K562 (cell line): ENCODE data around the gene TWSG1. TPM values are rescaled to one million over a fixed set of nuclear protein-coding genes. Genes with fewer than 3 reads are reported as not detected.

Experiments used
- ATAC-seq: fragments of 200-7000 bp; cut with Tn5 transposase; 3 replicates; pipeline ENCODE4 v1.9.1; 2020; ENCODE audit warnings: moderate library complexity
- BruUV-seq: library from RNA; stranded (reverse); fragments of 400-500 nt; replicated peaks from 2 replicates; lab custom pipeline; 2021; lab: Mats Ljungman, UMichigan
- CTCF ChIA-PET: fragments of 300-600 bp; formaldehyde crosslinking; extraction: SDS; loops from one replicate; lab custom pipeline; 2021; ENCODE audit warnings: low intra/inter-chr PET ratio; lab: Yijun Ruan, JAX
- POLR2A ChIA-PET: fragments of 300-600, 350-650 bp; sonication (Branson Sonifier 250); formaldehyde crosslinking; extraction: SDS; loops from one replicate; lab custom pipeline; 2021; ENCODE audit warnings: antibody characterized with exemption, inconsistent platforms; lab: Yijun Ruan, JAX
- DNase-seq, 4 experiments: peaks; one replicate each; pipeline versions ENCODE4 v3.0.0 to v3.0.0-alpha.2; 2011 to 2018; ENCODE audit warnings: low spot score in 3 of 4, mixed read lengths in 3 of 4; ENCODE audit errors: extremely low read depth in 1 of 4
- FAIRE-seq: peaks from 2 replicates; lab custom pipeline; 2011; peaks lifted over from hg19 to GRCh38; lab: Jason Lieb, UNC
- H2AFZ ChIP-seq: 2 replicates; pipeline ENCODE4 v1.6.0; 2011; ENCODE audit warnings: low read depth, low read length, control low read depth, inconsistent platforms
- H3K27ac ChIP-seq: fragments of 200-600 bp; 3 replicates; pipeline ENCODE4 v1.8.0; 2011; ENCODE audit warnings: low read depth, mild to moderate bottlenecking, control low read depth, inconsistent platforms, low read length, moderate library complexity, mixed read lengths; ENCODE audit errors: extremely low read depth
- H3K27me3 ChIP-seq, 2 experiments: fragments of 300-600 bp in 1 of 2; 2 replicates in 1 of 2; 3 replicates in 1 of 2; pipeline versions ENCODE4 v1.6.0 to v1.8.0; 2011; ENCODE audit warnings: inconsistent platforms in 2 of 2, low read length in 2 of 2, mild to moderate bottlenecking in 1 of 2, mixed read lengths in 1 of 2, moderate library complexity in 1 of 2; ENCODE audit not compliant: control insufficient read depth in 2 of 2, insufficient read depth in 2 of 2
- H3K36me3 ChIP-seq: fragments of 300-600 bp; 3 replicates; pipeline ENCODE4 v1.8.0; 2011; ENCODE audit warnings: mild to moderate bottlenecking, low read length, inconsistent platforms; ENCODE audit not compliant: control insufficient read depth, insufficient read depth
- H3K4me1 ChIP-seq, 2 experiments: fragments of 200-600 bp in 1 of 2; replicated peaks in 1 of 2; 2 replicates in 1 of 2; 3 replicates in 1 of 2; pipeline versions ENCODE4 v1.5.1 to v1.8.0; 2011; ENCODE audit warnings: inconsistent platforms in 2 of 2, low read length in 2 of 2, mild to moderate bottlenecking in 1 of 2, mixed read lengths in 1 of 2, moderate library complexity in 1 of 2; ENCODE audit not compliant: control insufficient read depth in 2 of 2, insufficient read depth in 2 of 2
- H3K4me2 ChIP-seq: 2 replicates; pipeline ENCODE4 v1.6.1; 2011; ENCODE audit warnings: low read length, control low read depth, inconsistent platforms, mixed read lengths; ENCODE audit not compliant: insufficient read depth
- H3K4me3 ChIP-seq: fragments of 200-600 bp; sonication (generic), shearing (Covaris generic); 2 replicates; pipeline ENCODE4 v1.5.1; 2016; ENCODE audit warnings: control low read depth, inconsistent platforms
- H3K79me2 ChIP-seq: fragments of 200-600 bp; 3 replicates; pipeline ENCODE4 v1.8.0; 2011; ENCODE audit warnings: low read length, inconsistent platforms; ENCODE audit not compliant: control insufficient read depth, insufficient read depth
- H3K9ac ChIP-seq, 2 experiments: 2 replicates each; pipeline versions ENCODE4 v1.6.0 to v1.6.1; 2011; ENCODE audit warnings: low read depth in 2 of 2, low read length in 2 of 2, control low read depth in 1 of 2, inconsistent platforms in 1 of 2, mild to moderate bottlenecking in 1 of 2, mixed read lengths in 1 of 2; ENCODE audit not compliant: insufficient read depth in 1 of 2
- H3K9me1 ChIP-seq: one replicate; pipeline ENCODE4 v1.6.0; 2011; ENCODE audit warnings: inconsistent platforms, mild to moderate bottlenecking, low read length, moderate library complexity; ENCODE audit not compliant: control insufficient read depth, insufficient read depth
- H3K9me3 ChIP-seq: replicated peaks from 2 replicates; pipeline ENCODE4 v1.5.1; 2011; ENCODE audit warnings: low read depth, low read length, inconsistent platforms; ENCODE audit not compliant: control insufficient read depth, insufficient read depth
- H4K20me1 ChIP-seq: replicated peaks from 2 replicates; pipeline ENCODE4 v1.6.1; 2011; ENCODE audit warnings: low read length, inconsistent platforms, mixed read lengths; ENCODE audit not compliant: control insufficient read depth, insufficient read depth
- ZBTB33 ChIP-seq: sonication (generic); formaldehyde crosslinking; IDR thresholded peaks from 2 replicates; pipeline ENCODE4 v1.8.1; 2023; ENCODE audit warnings: mild to moderate bottlenecking, missing genetic modification reagents
- ZNF778 ChIP-seq: fragments of 450-650 bp; formaldehyde crosslinking; IDR thresholded peaks from 2 replicates; pipeline ENCODE4 v1.4.0; 2020; ENCODE audit warnings: mild to moderate bottlenecking, moderate library complexity
- WGBS: fragments of 100-300 bp; shearing (Covaris generic); methylation state at CpG from one replicate; pipeline ENCODE4 v1.1.6; 2016; ENCODE audit warnings: low coverage, mixed read lengths; ENCODE audit not compliant: insufficient coverage; ENCODE audit errors: missing lambda C conversion rate; 5-methylcytosine and 5-hydroxymethylcytosine counted together
- in situ Hi-C: fragments of 300-500 bp; cut with MboI; formaldehyde crosslinking; loops from 4 replicates; pipeline ENCODE4 v1.15.0; 2018; ENCODE audit warnings: inconsistent platforms, mixed read lengths
- intact Hi-C: fragments of 100-400 bp; cut with micrococcal nuclease; formaldehyde crosslinking; loops from 2 replicates; pipeline ENCODE4 v1.14.2; 2022
- polyA plus RNA-seq, 8 experiments: library from polyadenylated mRNA; depleted of rRNA in 4 of 8; stranded (reverse) in 5 of 8; unstranded in 3 of 8; fragments of >200 nt; fragmentation: Nextera tagmentation in 2 of 8; fragmentation: Illumina TruSeq in 1 of 8; extraction: Ambion mirVana in 2 of 8; extraction: Trizol in 1 of 8; gene quantifications; 2 replicates each; pipeline versions ENCODE4 v1.2.1 to v1.2.3, GENCODE V29; 2011 to 2014; ENCODE audit warnings: inconsistent platforms in 1 of 8, missing spikeins in 1 of 8
- total RNA-seq, 7 experiments: library from RNA; depleted of rRNA in 6 of 7; stranded (reverse); fragments of >200 nt in 6 of 7; fragmentation: Illumina TruSeq in 2 of 7; extraction: Trizol in 2 of 7; gene quantifications; 2 replicates each; pipeline versions ENCODE4 v1.2.1 to v1.2.3, GENCODE V29; 2011 to 2021; ENCODE audit warnings: low replicate concordance in 1 of 7

Gene TWSG1
- total and polyA plus RNA-seq, 9 of the 15 experiments (the other 6 are each of a cell fraction or from before 2014, with no cell fraction given), result 10.4 to 37.2 (median 25.1) TPM

GRCh38 chr18:9435041-9435440 is 100.5 kb downstream of the TWSG1 start:
- ChIA-PET CTCF (interaction anchor here (0.6 kb wide), 1 partner anchor 47 kb away, joined by 3 read pairs; no protein-coding TSS in a partner anchor), POLR2A (no interaction called here)
- Histone ChIP-seq H3K9ac (no peak overlapping the region), H3K9me1 (no peaks in the 10 kb centered on the region), H3K27me3 (no peaks in the 10 kb centered on the region), H3K9me3 (0 out of 2 replicates have a peak, but pooled peaks cover 3% of the 10 kb centered on the region), H3K4me1 (peaks cover 4 to 5% of the 10 kb centered on the region in 2 experiments; a peak in 2 of 5 replicates), H3K36me3 (no peaks in the 10 kb centered on the region), H3K4me3 (no peak overlapping the region), H4K20me1 (no peaks in the 10 kb centered on the region), H3K4me2 (no peak overlapping the region), H3K27ac (no peak overlapping the region), H2AFZ (no peak overlapping the region), H3K79me2 (no peaks in the 10 kb centered on the region)
- no TSS peak for BruUV-seq
- peak; percentile 72; the same call in 1 of the 2 replicates for TF ChIP-seq ZBTB33 (CRISPR knock-in tag)
- no peak for TF ChIP-seq ZNF778 (CRISPR knock-in tag)
- FAIRE-seq (no peak), ATAC-seq (no peak), DNase-seq (no peak)
- intact Hi-C loops, result no loop called here
- in situ Hi-C loops, result no loop called here
- 75% methylated on average over 17 of the region's 17 CpGs for WGBS
